RWPE1 (cell line): ENCODE data around the gene CDYL.
A peak's percentile ranks its signal among the peaks of the same experiment; 100 is the strongest.
"Not testable (repeated sequence)": the region's sequence is repeated elsewhere in the genome, so short reads cannot be mapped to it uniquely, and the experiment has no call there.

Experiments used
- CTCF ChIA-PET: fragments of 350-600 bp; sonication (Branson Sonifier 250); formaldehyde crosslinking; extraction: SDS; loops from one replicate; lab custom pipeline; 2021; lab: Yijun Ruan, JAX
- POLR2A ChIA-PET: fragments of 400-600 bp; formaldehyde crosslinking; extraction: SDS; loops from one replicate; lab custom pipeline; 2020; ENCODE audit warnings: antibody characterized with exemption; ENCODE audit not compliant: low non-redundant PET; lab: Yijun Ruan, JAX
- DNase-seq: peaks from one replicate; pipeline ENCODE4 v3.0.0; 2012; ENCODE audit warnings: low spot score
- H3K27ac ChIP-seq: fragments of 450-650 bp; 2 replicates; pipeline ENCODE4 v1.5.1; 2017
- TF ChIP-seq, protein P1 (sequence below): fragments of 450-650 bp; conservative IDR thresholded peaks from 2 replicates; pipeline ENCODE4 v1.5.1; 2017; ENCODE audit warnings: low read depth, mild to moderate bottlenecking

Gene CDYL

DNA sequence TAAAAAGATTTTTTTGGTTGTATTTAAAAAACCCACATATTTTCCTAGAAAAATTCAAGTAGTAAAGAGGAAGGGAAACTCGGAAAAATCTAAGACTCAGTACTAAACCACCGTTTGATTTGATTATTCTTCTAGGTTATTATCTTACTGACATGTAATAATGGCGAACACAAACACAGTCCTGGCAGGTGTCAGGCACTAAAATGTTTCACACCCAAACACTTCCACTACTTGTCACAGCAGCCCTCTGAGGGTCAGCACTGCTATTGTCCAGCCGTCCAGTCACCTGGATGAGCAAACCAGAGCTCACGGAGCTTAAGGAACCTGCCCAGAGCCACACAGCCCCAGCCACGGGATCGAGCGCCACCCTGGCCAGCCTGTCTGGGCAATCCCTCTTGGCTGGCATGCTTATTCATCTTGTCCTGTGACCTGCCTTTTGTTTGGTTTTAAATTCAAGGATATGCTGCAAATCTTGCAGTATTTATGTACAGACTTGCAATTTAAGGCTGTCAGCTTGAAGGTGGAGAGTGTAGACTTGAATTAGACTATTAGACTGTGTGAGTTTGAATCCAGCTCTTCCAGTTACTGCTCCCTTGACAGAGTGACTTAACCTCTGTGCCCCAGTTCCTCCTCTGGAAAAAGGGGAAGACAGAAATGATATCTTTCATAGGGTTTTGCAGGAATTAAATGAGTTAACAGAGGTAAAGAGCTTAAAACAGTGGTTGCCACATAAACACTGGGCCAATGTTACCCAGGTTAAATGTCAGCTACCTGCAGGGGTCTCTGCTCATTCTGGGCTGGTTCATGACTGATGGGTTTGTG is 82.2 kb downstream of the CDYL start:
- DNase-seq, result no peak
- ChIA-PET POLR2A (no interaction called here), CTCF (interaction anchor here (1.5 kb wide), 1 partner anchor 9 kb away, joined by 6 read pairs; no protein-coding TSS in a partner anchor)
- TF ChIP-seq, protein P1, sequence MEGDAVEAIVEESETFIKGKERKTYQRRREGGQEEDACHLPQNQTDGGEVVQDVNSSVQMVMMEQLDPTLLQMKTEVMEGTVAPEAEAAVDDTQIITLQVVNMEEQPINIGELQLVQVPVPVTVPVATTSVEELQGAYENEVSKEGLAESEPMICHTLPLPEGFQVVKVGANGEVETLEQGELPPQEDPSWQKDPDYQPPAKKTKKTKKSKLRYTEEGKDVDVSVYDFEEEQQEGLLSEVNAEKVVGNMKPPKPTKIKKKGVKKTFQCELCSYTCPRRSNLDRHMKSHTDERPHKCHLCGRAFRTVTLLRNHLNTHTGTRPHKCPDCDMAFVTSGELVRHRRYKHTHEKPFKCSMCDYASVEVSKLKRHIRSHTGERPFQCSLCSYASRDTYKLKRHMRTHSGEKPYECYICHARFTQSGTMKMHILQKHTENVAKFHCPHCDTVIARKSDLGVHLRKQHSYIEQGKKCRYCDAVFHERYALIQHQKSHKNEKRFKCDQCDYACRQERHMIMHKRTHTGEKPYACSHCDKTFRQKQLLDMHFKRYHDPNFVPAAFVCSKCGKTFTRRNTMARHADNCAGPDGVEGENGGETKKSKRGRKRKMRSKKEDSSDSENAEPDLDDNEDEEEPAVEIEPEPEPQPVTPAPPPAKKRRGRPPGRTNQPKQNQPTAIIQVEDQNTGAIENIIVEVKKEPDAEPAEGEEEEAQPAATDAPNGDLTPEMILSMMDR, result no peak
- peak overlapping the region; percentile 47 for H3K27ac ChIP-seq

DNA sequence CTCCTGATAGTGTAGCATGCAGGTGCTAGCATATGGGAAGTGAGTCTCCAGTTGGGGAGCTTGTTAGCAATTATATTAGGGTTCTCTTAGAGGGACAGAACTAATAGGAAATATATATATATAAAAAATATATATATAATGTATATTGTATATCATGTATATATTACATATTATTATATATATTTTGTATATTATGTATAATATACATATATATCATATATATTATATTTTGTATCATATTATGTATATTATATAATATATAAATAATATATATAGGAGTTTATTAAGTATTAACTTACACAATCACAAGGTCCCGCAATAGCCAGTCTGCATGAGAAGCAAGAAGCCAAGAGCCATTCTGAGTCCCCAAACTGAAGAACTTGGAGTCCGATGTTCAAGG is 84.2 kb downstream of the CDYL start:
- DNase-seq, result no peak
- no peak overlapping the region for H3K27ac ChIP-seq
- TF ChIP-seq, protein P1, result no peak
- POLR2A ChIA-PET, result no interaction called here
- CTCF ChIA-PET, result no interaction called here

DNA sequence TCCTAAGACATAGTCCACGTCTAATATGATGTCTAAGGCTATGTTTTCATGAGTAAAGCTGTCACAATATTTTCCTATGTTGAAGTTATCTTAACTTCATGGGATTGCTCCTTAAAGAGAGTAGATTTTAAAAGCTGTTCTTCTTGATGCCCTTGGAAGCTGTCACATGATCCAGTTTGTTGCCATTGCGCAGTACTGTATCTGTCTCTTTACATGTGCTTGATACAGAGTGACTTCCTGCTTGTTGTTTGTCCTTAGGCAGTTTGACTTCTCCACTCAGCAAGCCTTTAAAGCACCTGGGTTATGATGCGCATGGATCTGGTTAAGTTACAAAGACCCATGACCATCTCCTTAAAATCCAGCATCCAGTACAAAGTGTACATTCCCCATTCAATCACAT is 85.4 kb downstream of the CDYL start:
- ChIA-PET CTCF (no interaction called here), POLR2A (no interaction called here)
- no peak overlapping the region for H3K27ac ChIP-seq
- TF ChIP-seq, protein P1, result no peak
- no peak for DNase-seq

DNA sequence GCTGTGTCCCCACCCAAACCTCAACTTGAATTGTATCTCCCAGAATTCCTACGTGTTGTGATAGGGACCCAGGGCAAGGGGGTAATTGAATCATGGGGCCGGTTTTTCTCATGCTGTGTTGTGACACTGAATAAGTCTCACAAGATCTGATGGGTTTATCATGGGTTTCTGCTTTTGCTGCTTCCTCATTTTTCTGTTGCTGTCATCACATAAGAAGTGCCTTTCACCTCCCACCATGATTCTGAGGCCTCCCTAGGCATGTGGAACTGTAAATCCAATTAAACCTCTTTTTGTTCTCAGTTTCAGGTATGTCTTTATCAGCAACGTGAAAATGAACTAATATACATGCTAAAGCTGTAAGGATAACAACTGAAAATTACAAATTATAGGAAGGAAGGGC is 88.3 kb downstream of the CDYL start:
- no peak for DNase-seq
- no peak overlapping the region for H3K27ac ChIP-seq
- ChIA-PET CTCF (no interaction called here), POLR2A (no interaction called here)
- TF ChIP-seq, protein P1, result no peak

DNA sequence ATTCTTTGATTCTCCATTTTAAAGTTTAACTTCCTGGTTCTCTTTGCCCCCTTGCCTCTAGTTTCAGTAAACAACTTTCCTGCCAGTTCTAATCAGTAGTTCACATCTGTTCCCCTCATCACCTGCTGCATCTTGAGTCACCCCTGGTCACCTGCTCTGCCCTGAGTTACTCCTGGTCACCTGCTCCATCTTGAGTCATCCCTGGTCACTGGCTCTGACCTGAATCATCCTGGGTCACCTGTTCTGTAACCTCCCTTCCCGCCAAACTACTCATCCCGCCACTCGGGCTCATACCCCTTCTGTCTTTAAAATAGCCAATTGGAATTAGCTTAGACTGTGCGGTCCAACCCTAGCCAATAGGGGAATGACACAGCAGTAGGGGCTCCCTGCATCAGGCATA is 88.8 kb downstream of the CDYL start:
- DNase-seq, CTCF ChIA-PET, POLR2A ChIA-PET, H3K27ac ChIP-seq: not testable (repeated sequence)

DNA sequence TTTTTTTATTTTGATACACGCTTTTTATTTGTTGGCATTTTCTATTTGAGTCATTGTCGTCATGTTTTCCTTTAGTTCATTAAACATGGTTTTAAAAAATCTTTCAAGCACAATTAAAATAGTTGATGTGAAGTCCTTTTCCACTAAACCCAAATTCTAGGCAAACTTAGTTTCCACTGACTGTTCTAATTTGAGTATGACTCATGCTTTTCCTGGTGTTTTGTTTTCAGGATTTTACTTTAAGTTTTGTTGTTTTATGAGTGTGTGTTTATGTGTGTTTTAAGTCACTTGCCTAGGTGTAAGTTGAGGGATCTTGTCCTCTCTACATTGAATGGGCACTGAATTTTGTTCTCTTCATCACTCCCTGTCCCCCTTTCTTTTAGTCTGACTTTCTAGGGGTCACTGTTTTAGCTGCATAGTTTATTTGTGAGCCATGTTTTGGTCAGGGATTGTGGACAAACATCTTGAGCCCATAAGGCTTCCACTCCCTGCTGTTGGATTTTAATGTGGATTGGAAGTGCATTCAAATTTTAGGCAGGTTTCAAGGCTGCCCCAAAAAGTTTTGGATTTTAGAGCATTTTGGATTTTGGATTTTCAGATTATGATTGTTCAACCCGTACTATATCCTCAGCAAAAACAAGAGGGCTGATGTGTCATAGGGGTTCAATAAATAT is 94.8 kb downstream of the CDYL start:
- H3K27ac ChIP-seq, result no peak overlapping the region
- ChIA-PET POLR2A (no interaction called here), CTCF (interaction anchor here (1.1 kb wide), 1 partner anchor 22 kb away, joined by 3 read pairs; no protein-coding TSS in a partner anchor)
- TF ChIP-seq, protein P1, result no peak
- DNase-seq, result no peak

DNA sequence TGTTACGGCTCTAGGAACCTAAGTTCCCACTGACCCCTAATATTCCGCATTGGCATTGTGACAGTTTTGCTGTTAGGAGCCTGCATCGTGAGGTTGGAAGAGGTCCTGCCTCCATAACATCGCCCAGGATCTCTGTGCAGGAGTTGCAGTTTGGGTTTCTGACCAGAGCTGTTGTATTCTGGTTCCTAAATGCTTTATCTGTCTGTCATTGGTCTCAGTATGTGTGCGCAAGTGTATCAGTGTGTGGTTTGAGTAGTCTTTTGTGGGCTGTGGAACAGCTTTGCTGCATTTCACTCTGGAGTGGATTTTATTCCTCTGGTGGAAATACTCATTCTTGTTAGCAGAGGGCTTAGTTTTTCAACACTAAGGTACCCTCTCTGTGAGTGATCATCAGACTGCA is 95.6 kb downstream of the CDYL start:
- no peak overlapping the region for H3K27ac ChIP-seq
- TF ChIP-seq, protein P1, result no peak
- no peak for DNase-seq
- CTCF ChIA-PET, result interaction anchor here (0.6 kb wide), 3 partner anchors 589 to 1481 kb away, joined by 3 to 4 read pairs (median 4); no protein-coding TSS in a partner anchor
- POLR2A ChIA-PET, result no interaction called here
